ENCODE results near the gene SOX8.
A peak's percentile ranks its signal among the peaks of the same experiment; 100 is the strongest.

SOX8 gene

DNA sequence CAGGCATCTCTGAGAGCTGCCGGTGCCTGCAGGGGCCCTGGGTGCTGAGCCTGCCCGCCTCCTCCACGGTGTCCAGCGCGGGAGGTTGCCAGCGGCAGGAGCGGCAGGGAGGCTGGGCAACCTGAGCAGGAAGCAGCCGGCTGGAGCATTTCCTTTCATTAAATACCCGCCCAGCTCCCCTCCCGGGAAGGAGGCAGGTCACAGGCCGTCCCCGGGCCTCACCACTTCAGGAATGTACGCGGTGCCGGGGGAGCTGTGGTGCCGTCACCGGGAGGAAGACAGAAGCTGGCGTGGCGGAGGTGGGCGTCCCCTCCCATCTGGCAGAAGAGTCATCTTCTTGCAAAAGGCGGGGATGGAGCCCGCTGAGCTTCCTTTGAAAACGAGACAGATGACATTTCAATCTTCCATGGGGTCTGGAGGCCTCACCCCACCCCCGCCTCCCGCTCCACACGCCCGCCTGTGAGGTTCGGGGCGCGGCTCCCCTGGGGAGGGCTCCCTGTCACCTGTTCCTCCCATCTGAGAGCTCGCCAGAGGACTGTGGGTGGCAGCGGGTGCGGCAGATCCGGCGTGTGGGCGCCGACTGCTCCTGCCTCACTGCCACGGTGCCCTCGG is 16.0 kb downstream of the SOX8 start:
- in situ Hi-C loops (cut with HindIII; ENCODE audit: low pct_unique_long_range_greater_than_20kb, low sequenced_read_pairs), result loop anchor here (25.0 kb wide), 1 partner anchor 285 kb away; the partner anchor contains the start of genes ANTKMT, FBXL16 and METRN
- DNase-seq (ENCODE audit: low read depth in 1 of 2, low spot score in 1 of 2), result peak; percentile 52 to 74
- no peak for TF ChIP-seq JUND (IDR thresholded peaks at IDR 0.05; ENCODE audit: low read depth)

DNA sequence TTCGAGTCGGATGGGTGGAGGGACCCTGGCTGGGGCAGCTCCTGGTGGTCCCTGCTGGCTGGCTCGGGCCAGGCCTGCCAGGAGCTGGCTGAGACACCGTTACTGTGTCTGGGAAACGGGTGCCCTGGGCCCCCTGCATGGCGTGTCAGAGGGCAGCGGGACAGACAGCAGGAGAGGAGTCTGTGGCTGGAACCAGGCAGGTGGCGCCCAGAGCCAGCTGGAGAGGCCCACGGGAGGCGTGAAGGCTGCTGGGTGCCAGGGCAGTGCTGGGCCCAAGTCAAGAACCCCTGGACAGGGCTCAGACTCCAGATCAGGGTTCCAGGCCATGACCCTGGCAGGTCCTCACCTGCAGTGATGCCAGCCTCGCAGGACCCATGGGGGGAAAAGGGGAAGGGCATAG is 16.6 kb downstream of the SOX8 start:
- TF ChIP-seq JUND (IDR thresholded peaks at IDR 0.05; ENCODE audit: low read depth), result no peak
- no peak for DNase-seq (ENCODE audit: low read depth in 1 of 2, low spot score in 1 of 2)
- in situ Hi-C loops (cut with HindIII; ENCODE audit: low pct_unique_long_range_greater_than_20kb, low sequenced_read_pairs), result loop anchor here (25.0 kb wide), 1 partner anchor 286 kb away; the partner anchor contains the start of genes ANTKMT, FBXL16 and METRN

DNA sequence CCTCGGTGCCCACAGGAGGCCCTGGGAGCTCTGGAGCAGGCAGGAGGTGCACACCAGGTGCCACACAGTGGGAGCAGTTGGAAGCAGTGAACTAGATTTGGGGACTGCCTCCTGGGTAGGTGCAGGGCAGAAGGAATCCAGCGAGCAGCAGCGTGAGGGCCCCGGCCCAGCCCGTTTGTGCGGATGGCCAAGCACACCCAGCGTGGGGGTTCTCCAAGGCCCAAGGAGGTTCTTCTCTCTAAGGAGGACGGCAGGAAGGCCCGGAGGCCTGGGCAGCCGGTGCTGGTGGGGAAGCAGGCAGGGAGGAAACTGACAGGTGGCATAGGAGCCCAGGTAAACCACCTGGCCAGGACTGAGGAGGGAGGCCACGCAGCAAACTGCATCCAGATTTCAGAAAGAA is 17.0 kb downstream of the SOX8 start:
- in situ Hi-C loops (cut with HindIII; ENCODE audit: low pct_unique_long_range_greater_than_20kb, low sequenced_read_pairs), result loop anchor here (25.0 kb wide), 1 partner anchor 286 kb away; the partner anchor contains the start of genes ANTKMT, FBXL16 and METRN

DNA sequence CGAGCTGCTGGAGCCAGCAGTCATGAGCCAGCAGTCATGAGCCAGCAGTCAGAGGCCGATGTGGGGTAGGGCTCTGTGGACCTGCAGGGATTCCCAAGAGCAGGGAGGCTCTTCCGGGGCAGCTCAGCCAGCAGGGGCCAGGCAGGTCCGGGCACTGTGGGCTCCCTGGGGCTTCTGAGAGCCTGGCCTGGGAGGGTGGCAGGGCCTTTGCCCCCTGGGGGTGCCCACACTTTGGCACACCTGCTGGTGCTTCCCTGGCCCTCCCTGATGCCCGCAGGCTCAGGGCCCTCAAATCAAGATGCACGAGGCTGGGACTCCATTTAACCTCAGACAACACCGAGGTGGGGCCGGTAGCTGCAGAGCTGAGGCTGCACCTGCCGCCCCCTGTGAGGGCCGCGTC is 18.1 kb downstream of the SOX8 start:
- no peak for DNase-seq (ENCODE audit: low read depth in 1 of 2, low spot score in 1 of 2)
- TF ChIP-seq JUND (IDR thresholded peaks at IDR 0.05; ENCODE audit: low read depth), result no peak
- in situ Hi-C loops (cut with HindIII; ENCODE audit: low pct_unique_long_range_greater_than_20kb, low sequenced_read_pairs), result loop anchor here (25.0 kb wide), 1 partner anchor 287 kb away; the partner anchor contains the start of genes ANTKMT, FBXL16 and METRN

More for the DNA sequence above, 17.0 kb downstream of the SOX8 start:
- TF ChIP-seq JUND (IDR thresholded peaks at IDR 0.05; ENCODE audit: low read depth), result no peak
- DNase-seq (ENCODE audit: low read depth in 1 of 2, low spot score in 1 of 2), result no peak

DNA sequence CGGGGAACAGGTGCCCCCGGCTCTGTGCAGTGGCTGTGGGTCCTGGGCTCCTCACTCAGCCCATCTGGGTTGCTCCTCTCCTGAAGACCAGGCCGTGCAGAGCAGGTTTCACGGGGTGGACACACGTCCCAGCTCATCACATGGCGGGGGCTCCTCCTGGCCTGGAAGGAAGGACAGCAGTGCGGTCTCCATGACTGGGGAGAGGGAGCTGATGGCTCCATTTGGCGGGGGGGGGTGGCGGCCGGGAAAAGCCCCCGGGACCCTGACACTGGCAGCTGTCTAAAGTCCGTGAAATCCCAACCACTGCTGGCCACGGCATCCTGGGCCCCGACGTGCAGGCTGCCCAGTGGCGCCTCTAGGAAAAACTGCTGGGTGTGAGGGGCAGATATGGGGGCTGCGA is 19.0 kb downstream of the SOX8 start:
- DNase-seq (ENCODE audit: low read depth in 1 of 2, low spot score in 1 of 2), result no peak

DNA sequence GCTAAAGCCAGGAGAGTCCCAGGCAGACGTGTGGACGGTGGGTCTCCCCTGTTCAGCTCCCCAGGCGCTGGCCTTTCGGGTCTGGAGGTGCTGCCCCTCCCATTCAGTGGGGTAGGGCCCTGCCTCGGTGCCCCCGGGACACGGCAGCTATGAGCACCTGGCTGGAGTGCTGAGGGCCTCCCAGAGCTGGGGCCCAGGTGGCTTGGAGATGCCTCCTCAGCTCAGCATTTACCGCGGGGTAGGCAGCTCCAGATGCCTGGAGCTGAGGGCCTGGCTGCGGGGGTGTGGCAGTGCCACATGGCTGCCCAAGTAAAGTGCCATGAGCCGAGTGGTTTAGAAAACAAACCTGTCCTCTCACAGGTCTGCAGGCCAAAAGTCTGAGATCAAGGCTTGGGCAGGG is 19.5 kb downstream of the SOX8 start:
- TF ChIP-seq JUND (IDR thresholded peaks at IDR 0.05; ENCODE audit: low read depth), result no peak
- in situ Hi-C loops (cut with HindIII; ENCODE audit: low pct_unique_long_range_greater_than_20kb, low sequenced_read_pairs), result no loop called here
- DNase-seq (ENCODE audit: low read depth in 1 of 2, low spot score in 1 of 2), result no peak

More for the DNA sequence above, 19.0 kb downstream of the SOX8 start:
- TF ChIP-seq JUND (IDR thresholded peaks at IDR 0.05; ENCODE audit: low read depth), result no peak
- in situ Hi-C loops (cut with HindIII; ENCODE audit: low pct_unique_long_range_greater_than_20kb, low sequenced_read_pairs), result no loop called here

DNA sequence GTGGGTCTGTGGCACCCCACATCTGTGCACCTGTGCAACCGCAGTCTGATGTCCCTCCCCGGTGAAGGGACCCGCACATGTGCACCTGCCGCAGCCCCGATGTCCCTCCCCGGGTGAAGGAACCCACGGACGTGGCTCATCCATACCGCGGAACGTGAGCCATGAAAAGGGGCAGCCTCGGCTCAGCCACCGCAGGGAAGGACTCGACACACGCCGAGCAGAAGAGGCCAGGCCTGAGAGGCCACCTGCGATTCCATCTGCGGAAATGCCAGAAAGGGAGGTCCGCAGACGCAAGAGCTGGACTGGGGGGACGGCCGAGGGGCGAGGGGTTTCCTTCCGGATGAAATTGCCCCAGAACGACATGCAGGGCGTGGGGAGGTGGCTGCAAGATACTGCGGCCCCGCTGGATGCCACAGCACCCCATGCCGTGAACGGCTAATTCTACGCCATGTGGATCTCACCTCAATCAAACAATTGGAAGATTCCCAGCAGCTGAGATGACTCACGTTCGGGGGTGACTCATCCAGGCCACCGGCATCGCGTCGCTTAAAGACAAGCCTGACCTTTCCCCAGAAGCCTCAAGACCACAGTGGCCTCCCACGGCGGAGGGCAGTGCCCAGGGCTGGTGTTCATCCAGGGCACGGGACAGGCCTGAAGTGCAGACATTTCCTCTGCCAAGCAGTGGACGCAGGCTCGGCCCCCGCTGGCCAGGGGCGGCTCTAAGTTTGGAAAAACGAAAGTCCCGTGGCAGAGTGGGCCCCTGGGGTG is 21.0 kb downstream of the SOX8 start:
- TF ChIP-seq JUND (IDR thresholded peaks at IDR 0.05; ENCODE audit: low read depth), result no peak
- DNase-seq (ENCODE audit: low read depth in 1 of 2, low spot score in 1 of 2), result peak in 1 of 2 experiments; percentile 48
- in situ Hi-C loops (cut with HindIII; ENCODE audit: low pct_unique_long_range_greater_than_20kb, low sequenced_read_pairs), result no loop called here

DNA sequence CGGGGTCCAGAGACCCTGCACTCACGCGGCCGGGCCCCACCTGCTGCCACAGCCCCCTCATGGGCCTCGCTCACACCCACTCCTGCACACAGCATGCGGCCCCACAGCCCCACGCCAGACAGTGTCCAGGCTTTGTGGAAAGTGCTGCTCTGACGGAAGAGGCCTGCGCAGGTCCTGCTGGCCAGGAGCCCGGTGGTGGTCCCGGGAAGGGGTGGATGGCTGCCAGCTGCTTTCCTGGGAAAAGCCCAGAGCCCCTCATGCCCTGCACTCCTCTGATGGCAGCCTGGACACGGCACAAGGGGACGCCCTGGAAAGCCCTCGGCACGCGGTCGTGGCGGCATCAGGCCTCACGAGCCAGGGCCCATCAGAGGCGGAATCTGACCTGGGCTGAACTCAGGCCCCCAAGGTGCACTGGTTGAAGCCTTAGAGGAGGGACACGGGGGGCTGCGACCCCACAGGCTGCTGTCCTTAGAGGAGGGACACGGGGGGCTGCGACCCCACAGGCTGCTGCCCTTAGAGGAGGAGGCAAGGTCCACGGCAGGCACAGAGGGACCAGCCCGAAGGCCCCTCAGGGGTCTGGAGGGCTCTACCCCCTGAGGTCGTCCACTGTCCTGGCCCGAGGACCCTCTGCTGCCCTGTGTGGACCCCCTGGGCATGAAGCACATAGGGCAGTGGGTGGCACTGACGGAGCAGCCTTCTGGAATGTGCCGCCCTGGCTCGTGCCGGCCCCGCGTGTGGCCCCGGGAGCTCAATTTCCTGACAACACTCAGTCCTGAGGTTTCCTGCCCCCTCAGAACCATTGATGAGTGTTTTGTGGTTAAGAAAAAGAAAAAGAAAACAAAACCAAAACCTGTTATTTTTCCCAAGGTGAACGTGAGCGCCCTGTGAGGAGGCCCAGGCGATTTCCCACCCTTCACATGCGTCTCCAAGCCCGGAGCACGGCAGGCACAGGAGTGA is 22.1 kb downstream of the SOX8 start:
- in situ Hi-C loops (cut with HindIII; ENCODE audit: low pct_unique_long_range_greater_than_20kb, low sequenced_read_pairs), result no loop called here
- DNase-seq (ENCODE audit: low read depth in 1 of 2, low spot score in 1 of 2), result no peak

DNA sequence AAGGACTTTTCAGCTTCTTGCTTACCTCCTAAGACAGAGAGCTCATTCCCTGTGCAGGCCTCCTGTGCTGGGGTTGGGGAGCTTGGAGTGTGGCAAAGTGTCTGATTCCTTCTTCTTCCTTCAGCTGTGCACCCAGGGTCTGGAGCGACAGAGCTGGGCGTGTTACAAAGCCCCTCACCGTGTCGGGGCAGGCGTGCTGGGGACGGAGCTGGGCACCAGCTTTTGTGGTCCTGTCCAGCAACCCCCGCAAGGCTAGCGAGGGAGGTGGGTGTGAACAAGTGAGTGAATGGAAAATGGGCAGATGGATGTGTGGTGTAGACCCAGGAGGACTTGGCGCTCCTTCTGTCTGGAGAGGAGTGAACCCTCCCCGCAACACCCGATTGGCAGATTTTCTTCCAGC is 23.7 kb downstream of the SOX8 start:
- TF ChIP-seq JUND (IDR thresholded peaks at IDR 0.05; ENCODE audit: low read depth), result no peak
- in situ Hi-C loops (cut with HindIII; ENCODE audit: low pct_unique_long_range_greater_than_20kb, low sequenced_read_pairs), result no loop called here
- no peak for DNase-seq (ENCODE audit: low read depth in 1 of 2, low spot score in 1 of 2)

More for the DNA sequence above, 22.1 kb downstream of the SOX8 start:
- no peak for TF ChIP-seq JUND (IDR thresholded peaks at IDR 0.05; ENCODE audit: low read depth)

DNA sequence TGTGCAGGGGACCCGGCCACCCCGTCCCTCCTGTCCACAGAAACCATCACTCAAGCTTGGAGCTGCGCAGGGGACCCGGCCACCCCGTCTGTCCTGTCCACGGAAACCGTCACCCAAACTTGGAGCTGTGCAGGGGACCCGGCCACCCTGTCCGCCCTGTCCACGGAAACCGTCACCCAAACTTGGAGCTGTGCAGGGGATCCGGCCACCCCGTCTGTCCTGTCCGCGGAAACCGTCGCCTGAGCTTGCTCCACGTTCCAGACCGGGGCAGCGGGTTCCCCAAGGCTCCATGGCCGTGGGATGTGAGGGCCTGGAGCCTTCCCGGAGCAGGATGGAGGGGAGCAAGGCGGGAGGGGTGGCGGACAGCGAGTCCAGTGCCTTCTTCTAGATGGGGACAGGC is 25.2 kb downstream of the SOX8 start:
- DNase-seq (ENCODE audit: low read depth in 1 of 2, low spot score in 1 of 2), result no peak
- no peak for TF ChIP-seq JUND (IDR thresholded peaks at IDR 0.05; ENCODE audit: low read depth)
- in situ Hi-C loops (cut with HindIII; ENCODE audit: low pct_unique_long_range_greater_than_20kb, low sequenced_read_pairs), result no loop called here

DNA sequence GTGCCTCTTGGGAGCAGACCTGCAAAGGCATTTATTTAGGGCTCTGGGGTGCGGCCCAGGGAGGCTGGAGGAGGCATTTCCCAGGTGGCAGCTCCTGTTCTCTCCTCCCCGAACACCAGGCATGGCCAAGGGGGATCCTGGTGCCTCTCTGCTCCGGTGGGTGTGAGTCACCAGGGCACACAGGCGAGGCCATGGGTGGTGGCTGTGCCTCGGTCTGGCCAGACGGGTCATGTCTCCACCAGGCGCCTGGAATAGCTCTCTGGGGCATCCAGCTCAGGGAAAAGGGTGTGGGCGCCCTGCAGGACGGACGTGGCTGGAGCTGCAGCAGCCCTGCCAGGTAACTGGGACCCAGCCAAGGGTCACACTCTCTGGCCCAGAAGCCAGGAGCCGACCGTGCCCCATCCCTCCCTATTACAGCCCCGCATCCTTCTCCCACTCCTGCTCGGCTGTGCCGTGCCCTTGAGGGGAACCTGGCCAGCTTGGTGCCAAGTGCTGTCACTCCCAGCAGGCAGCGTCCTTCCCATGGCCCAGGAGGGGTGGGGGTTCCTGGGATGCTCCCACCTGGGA is 25.8 kb downstream of the SOX8 start:
- in situ Hi-C loops (cut with HindIII; ENCODE audit: low pct_unique_long_range_greater_than_20kb, low sequenced_read_pairs), result no loop called here
- TF ChIP-seq JUND (IDR thresholded peaks at IDR 0.05; ENCODE audit: low read depth), result no peak

DNA sequence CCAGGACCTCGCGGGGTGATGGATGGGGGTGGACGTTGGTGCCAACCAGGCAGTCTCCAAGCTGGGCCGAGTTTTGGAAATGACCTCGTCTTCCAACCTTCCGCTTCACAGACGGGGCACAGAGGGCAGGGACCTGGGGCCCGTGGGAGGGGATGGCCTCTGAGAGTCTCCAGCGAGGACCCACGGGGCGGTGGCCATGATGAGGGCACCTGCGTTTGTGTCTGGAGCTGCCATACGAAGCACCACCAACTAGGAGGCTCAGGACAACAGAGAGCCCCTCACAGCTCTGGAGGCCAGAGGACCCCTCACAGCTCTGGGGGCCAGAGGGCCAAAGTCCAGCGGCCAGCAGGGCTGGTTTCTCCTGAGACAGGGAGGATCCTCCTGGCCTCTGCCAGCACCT is 26.5 kb downstream of the SOX8 start:
- in situ Hi-C loops (cut with HindIII; ENCODE audit: low pct_unique_long_range_greater_than_20kb, low sequenced_read_pairs), result no loop called here
- DNase-seq (ENCODE audit: low read depth in 1 of 2, low spot score in 1 of 2), result no peak
- TF ChIP-seq JUND (IDR thresholded peaks at IDR 0.05; ENCODE audit: low read depth), result no peak

More for the DNA sequence above, 25.8 kb downstream of the SOX8 start:
- no peak for DNase-seq (ENCODE audit: low read depth in 1 of 2, low spot score in 1 of 2)
